GM18873 (cell line): ENCODE data around the gene DIAPH3.
A peak's percentile ranks its signal among the peaks of the same experiment; 100 is the strongest.

ENCODE experiments used
- ATAC-seq: cut with Tn5 transposase; IDR thresholded peaks from one replicate; pipeline ENCODE4 v1.9.1; 2021; ENCODE audit warnings: mild to moderate bottlenecking, moderate library complexity, moderate number of reproducible peaks; ENCODE audit not compliant: unreplicated experiment, low FRiP score

The DIAPH3 gene

GRCh38 chr13:60162096-60162495 is 1.6 kb downstream of the DIAPH3 start:
- ATAC-seq: no peak

- peak; percentile 62 for ATAC-seq
These were observed 5.4 kb downstream of the DIAPH3 start for GRCh38 chr13:60158321-60158801.

- ATAC-seq: no peak
These were observed 7.8 kb downstream of the DIAPH3 start for GRCh38 chr13:60155978-60156377.

GRCh38 chr13:60152904-60153303 is 10.8 kb downstream of the DIAPH3 start:
- ATAC-seq: no peak

GRCh38 chr13:60152114-60152513 is 11.6 kb downstream of the DIAPH3 start:
- ATAC-seq: no peak

GRCh38 chr13:60150538-60150937 is 13.2 kb downstream of the DIAPH3 start:
- no peak for ATAC-seq

GRCh38 chr13:60148918-60149317 is 14.8 kb downstream of the DIAPH3 start:
- no peak for ATAC-seq

- no peak for ATAC-seq
These were observed 16.4 kb downstream of the DIAPH3 start for GRCh38 chr13:60147361-60147760.

- ATAC-seq: no peak
These were observed 17.3 kb downstream of the DIAPH3 start for GRCh38 chr13:60146471-60146870.

GRCh38 chr13:60143775-60144174 is 20.0 kb downstream of the DIAPH3 start:
- ATAC-seq: no peak

- ATAC-seq: no peak
These were observed 24.5 kb downstream of the DIAPH3 start for GRCh38 chr13:60139272-60139671.

- ATAC-seq: no peak
These were observed 25.1 kb downstream of the DIAPH3 start for GRCh38 chr13:60138674-60139073.

GRCh38 chr13:60137911-60138560 is 25.7 kb downstream of the DIAPH3 start:
- ATAC-seq: no peak

- ATAC-seq: no peak
These were observed 28.4 kb downstream of the DIAPH3 start for GRCh38 chr13:60135344-60135743.

- ATAC-seq: no peak
These were observed 29.4 kb downstream of the DIAPH3 start for GRCh38 chr13:60134376-60134775.

GRCh38 chr13:60121337-60121687 is 42.4 kb downstream of the DIAPH3 start:
- no peak for ATAC-seq

GRCh38 chr13:60120617-60121336 is 43.0 kb downstream of the DIAPH3 start:
- ATAC-seq: no peak

GRCh38 chr13:60118696-60119400 is 44.9 kb downstream of the DIAPH3 start:
- no peak for ATAC-seq

GRCh38 chr13:60114499-60115028 is 49.2 kb downstream of the DIAPH3 start:
- no peak for ATAC-seq

- no peak for ATAC-seq
These were observed 51.0 kb downstream of the DIAPH3 start for GRCh38 chr13:60112771-60113170.

- ATAC-seq: no peak
These were observed 52.0 kb downstream of the DIAPH3 start for GRCh38 chr13:60111691-60112090.
